Kidney epithelial cell (primary cell): ENCODE results near the gene CHP1. TPM values are rescaled to one million over a fixed set of nuclear protein-coding genes. Genes with fewer than 3 reads are reported as not detected.
"Not testable (repeated sequence)": the region's sequence is repeated elsewhere in the genome, so short reads cannot be mapped to it uniquely, and the experiment has no call there.

Experiments used
- DNase-seq: peaks from one replicate; pipeline ENCODE4 v3.0.0-alpha.2; 2010; ENCODE audit warnings: low read depth
- H3K27me3 ChIP-seq: 2 replicates; pipeline ENCODE4 v1.6.0; 2011; ENCODE audit warnings: low read length; ENCODE audit not compliant: control insufficient read depth, insufficient read depth
- H3K36me3 ChIP-seq: 2 replicates; pipeline ENCODE4 v1.5.1; 2011; ENCODE audit warnings: low read length; ENCODE audit not compliant: control insufficient read depth, insufficient read depth
- H3K4me3 ChIP-seq: 2 replicates; pipeline ENCODE4 v1.5.1; 2011; ENCODE audit warnings: low read depth, mild to moderate bottlenecking, control low read depth, low read length
- total RNA-seq: library from RNA; depleted of rRNA; stranded (reverse); fragments of >200 nt; gene quantifications from 2 replicates; pipeline ENCODE4 v1.2.3, GENCODE V29; 2015
- TF ChIP-seq, protein P1 (sequence below): IDR thresholded peaks from 2 replicates; pipeline ENCODE4 v1.5.1; 2011; ENCODE audit warnings: mild to moderate bottlenecking, moderate library complexity, low read length, control low read depth, inconsistent platforms; ENCODE audit not compliant: insufficient read depth, poor library complexity, severe bottlenecking

The CHP1 gene
- total RNA-seq, 1 donor from 2014 or later: 127 TPM

DNA sequence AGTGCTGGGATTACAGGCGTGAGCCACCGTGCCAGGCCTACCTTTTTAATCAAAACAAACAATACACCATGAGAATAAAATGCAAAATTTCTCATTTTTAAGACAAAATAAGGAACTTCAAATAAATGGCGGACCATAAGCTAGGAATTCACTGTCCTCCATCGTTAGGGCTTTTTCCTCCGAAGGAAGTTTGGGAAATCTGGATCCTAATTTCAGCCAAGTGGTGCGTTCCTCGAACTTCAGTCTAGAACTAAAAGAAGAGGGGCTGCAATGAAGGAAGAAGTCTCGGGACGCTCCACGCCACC is 771 bp upstream of the CHP1 start:
- H3K27me3 ChIP-seq: no peaks in the 10 kb centered on the region
- TF ChIP-seq, protein P1, sequence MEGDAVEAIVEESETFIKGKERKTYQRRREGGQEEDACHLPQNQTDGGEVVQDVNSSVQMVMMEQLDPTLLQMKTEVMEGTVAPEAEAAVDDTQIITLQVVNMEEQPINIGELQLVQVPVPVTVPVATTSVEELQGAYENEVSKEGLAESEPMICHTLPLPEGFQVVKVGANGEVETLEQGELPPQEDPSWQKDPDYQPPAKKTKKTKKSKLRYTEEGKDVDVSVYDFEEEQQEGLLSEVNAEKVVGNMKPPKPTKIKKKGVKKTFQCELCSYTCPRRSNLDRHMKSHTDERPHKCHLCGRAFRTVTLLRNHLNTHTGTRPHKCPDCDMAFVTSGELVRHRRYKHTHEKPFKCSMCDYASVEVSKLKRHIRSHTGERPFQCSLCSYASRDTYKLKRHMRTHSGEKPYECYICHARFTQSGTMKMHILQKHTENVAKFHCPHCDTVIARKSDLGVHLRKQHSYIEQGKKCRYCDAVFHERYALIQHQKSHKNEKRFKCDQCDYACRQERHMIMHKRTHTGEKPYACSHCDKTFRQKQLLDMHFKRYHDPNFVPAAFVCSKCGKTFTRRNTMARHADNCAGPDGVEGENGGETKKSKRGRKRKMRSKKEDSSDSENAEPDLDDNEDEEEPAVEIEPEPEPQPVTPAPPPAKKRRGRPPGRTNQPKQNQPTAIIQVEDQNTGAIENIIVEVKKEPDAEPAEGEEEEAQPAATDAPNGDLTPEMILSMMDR: no peak
- DNase-seq: no peak
- peak overlapping the region; percentile 21 for H3K4me3 ChIP-seq
- no peaks in the 10 kb centered on the region for H3K36me3 ChIP-seq

DNA sequence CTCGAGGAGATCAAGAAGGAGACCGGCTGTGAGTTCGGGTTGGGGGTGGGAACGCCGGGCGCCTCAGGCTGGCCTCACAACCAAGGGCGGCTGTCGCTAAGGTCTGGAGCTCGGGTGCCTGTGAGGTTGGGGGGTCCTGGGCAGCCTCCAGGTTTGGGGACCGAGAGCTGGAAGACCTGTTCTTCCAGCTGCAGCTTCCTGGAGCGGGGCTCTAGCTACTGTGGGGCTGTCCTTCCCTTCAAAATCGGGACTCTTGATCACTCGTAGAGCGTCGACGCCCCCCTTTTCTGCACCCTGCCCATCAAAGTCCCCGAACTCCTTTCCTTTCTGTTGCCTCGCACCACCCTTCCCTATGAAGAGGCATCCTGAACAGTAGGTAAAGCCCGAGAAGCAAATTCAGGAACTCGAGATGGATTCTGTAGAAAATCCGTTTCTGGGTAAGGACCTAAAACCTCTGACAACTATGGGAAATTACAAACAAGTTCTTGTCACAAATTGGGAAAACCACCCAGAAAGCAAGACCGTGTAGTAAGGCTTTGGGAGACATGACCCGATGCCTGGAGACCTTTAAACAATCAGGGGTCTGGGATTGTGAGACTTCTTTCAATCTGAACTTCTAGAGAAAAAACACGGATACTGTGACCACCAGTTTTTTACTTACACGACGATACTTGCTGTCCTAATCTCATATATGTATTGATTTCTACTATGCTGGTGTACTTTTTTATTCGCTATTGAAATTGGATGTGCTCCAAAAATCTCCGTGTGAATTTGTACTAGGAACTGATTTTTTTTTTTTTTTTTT is 556 bp downstream of the CHP1 start:
- Histone ChIP-seq H3K4me3 (peak overlapping the region; percentile 87), H3K27me3 (no peaks in the 10 kb centered on the region), H3K36me3 (no peaks in the 10 kb centered on the region)
- TF ChIP-seq, protein P1: no peak
- DNase-seq: no peak

DNA sequence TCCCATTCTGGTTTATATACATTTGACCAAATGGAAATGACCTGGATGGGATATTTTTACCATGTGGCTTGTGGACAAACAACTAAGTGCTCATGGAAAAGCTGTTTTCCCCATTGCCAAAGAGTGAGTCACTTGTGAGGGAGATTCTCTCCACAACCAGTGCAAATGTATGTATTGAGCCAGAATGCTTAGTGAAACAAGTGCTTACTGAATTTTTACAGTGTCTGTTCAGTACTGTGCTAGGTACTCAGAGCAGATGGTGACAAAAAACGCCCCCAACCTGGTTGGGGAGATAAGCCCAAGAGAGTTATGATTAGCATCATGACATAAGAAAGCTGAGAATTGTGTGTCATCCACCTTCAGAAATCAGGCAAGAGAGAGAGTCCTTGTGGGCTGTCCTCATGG is 2.3 kb downstream of the CHP1 start:
- Histone ChIP-seq H3K4me3 (no peak overlapping the region), H3K36me3 (no peaks in the 10 kb centered on the region), H3K27me3 (no peaks in the 10 kb centered on the region)
- DNase-seq: peak; percentile 21
- TF ChIP-seq, protein P1: no peak

DNA sequence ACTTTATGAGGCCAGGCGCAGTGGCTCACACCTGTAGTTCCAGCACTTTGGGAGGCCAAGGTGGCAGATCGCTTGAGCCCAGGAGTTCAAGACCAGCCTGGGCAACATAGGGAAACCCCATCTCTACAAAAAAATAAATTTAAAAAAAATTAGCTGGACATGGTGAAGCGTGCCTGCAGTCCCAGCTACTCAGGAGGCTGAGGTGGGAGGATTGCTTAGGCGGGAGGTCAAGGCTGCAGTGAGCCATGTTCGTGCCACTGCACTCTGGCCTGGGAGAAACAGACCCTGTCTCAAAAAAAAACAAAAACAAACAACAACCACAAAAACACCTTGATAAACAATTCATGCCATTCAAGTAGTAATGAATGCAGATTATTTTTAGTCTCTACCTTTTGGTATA is 4.2 kb downstream of the CHP1 start:
- H3K36me3 ChIP-seq, H3K27me3 ChIP-seq, H3K4me3 ChIP-seq, DNase-seq: not testable (repeated sequence)

DNA sequence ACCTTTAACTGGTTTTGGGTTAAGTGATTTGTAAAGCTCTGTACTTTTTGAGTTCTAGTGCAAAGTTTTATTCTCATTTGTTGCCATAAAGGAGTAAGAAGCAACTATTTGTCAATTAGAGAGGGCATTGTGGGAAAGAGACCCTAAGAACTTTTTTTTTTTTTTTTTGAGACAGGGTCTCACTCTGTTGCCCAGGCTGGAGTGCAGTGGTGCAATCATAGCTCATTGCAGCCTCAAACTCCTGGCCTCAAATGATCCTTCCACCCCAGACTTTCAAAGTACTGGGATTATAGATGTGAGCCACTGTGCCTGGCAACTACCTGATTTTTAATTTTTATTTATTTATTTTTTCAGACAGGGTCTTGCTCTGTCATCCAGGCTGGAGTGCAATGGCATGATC is 4.9 kb downstream of the CHP1 start:
- TF ChIP-seq, protein P1: no peak

DNA sequence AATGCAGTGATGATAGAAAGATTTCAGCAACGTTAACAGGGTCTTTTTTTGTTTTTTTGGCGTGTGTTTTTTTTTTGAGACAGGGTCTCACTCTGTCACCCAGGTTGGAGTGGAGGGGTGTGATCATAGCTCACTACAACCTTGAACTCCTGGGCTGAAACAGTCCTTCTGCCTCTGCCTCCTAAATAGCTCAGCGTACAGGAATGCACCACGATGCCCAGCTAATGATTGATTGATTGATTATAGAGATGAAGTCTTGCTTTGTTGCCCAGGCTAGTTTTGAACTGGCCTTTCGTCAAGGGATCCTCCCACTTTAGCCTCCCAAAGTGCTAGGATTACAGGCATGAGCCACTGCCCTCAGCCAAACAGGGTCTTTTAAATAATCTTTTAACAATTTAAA is 7.0 kb downstream of the CHP1 start:
- TF ChIP-seq, protein P1: no peak
- no peak overlapping the region for H3K4me3 ChIP-seq
- H3K36me3 ChIP-seq: no peaks in the 10 kb centered on the region
- no peaks in the 10 kb centered on the region for H3K27me3 ChIP-seq
- DNase-seq: no peak

More for the DNA sequence above, 4.9 kb downstream of the CHP1 start:
- Histone ChIP-seq H3K36me3 (no peaks in the 10 kb centered on the region), H3K27me3 (no peaks in the 10 kb centered on the region), H3K4me3 (no peak overlapping the region)
- no peak for DNase-seq
